HepG2 (cell line): ENCODE results near the gene EPB41L4A. TPM values are rescaled to one million over a fixed set of nuclear protein-coding genes. Genes with fewer than 3 reads are reported as not detected.

ENCODE experiments used
- ATAC-seq: fragments of 200-7000 bp; cut with Tn5 transposase; 3 replicates; pipeline ENCODE4 v1.9.1; 2020; ENCODE audit warnings: mild to moderate bottlenecking, moderate library complexity
- BruUV-seq: library from RNA; stranded (reverse); fragments of 400-500 nt; replicated peaks from 2 replicates; lab custom pipeline; 2021; lab: Mats Ljungman, UMichigan
- CTCF ChIA-PET: fragments of 300-600 bp; formaldehyde crosslinking; extraction: SDS; loops from one replicate; lab custom pipeline; 2021; ENCODE audit warnings: low total read pairs, inconsistent platforms, low intra/inter-chr PET ratio; lab: Yijun Ruan, JAX
- POLR2A ChIA-PET: fragments of 350-600 bp; sonication (Branson Sonifier 250); formaldehyde crosslinking; loops from one replicate; lab custom pipeline; 2020; ENCODE audit warnings: antibody characterized with exemption, inconsistent platforms; lab: Yijun Ruan, JAX
- DNase-seq: peaks from one replicate; pipeline ENCODE4 v3.0.0-alpha.2; 2015; ENCODE audit warnings: low spot score
- FAIRE-seq: peaks from 3 replicates; lab custom pipeline; 2011; peaks lifted over from hg19 to GRCh38; lab: Jason Lieb, UNC
- H2AFZ ChIP-seq: one replicate; pipeline ENCODE4 v1.6.1; 2011; ENCODE audit warnings: low read length, inconsistent platforms
- H3K27ac ChIP-seq: fragments of 300-600 bp; 3 replicates; pipeline ENCODE4 v1.8.0; 2011; ENCODE audit warnings: mixed run types, mild to moderate bottlenecking, mixed read lengths, low read length, inconsistent platforms; ENCODE audit not compliant: insufficient read depth; ENCODE audit errors: extremely low read length
- H3K27me3 ChIP-seq, 2 experiments: fragments of 200-600 bp in 1 of 2; 2 replicates in 1 of 2; 3 replicates in 1 of 2; pipeline versions ENCODE4 v1.6.0 to v1.8.0; 2011; ENCODE audit warnings: low read length in 2 of 2, mild to moderate bottlenecking in 2 of 2, moderate library complexity in 2 of 2, inconsistent platforms in 1 of 2; ENCODE audit not compliant: insufficient read depth in 2 of 2, control insufficient read depth in 1 of 2
- H3K36me3 ChIP-seq, 2 experiments: fragments of 200-600 bp in 1 of 2; replicated peaks in 1 of 2; 2 replicates in 1 of 2; 3 replicates in 1 of 2; pipeline versions ENCODE4 v1.5.1 to v1.8.0; 2011; ENCODE audit warnings: low read length in 2 of 2, inconsistent platforms in 1 of 2; ENCODE audit not compliant: insufficient read depth in 2 of 2, control insufficient read depth in 1 of 2
- H3K4me1 ChIP-seq: 2 replicates; pipeline ENCODE4 v1.5.1; 2012; ENCODE audit warnings: low read length, inconsistent platforms; ENCODE audit not compliant: insufficient read depth
- H3K4me2 ChIP-seq: 2 replicates; pipeline ENCODE4 v1.6.0; 2011; ENCODE audit warnings: low read depth, low read length, inconsistent platforms
- H3K4me3 ChIP-seq, 3 experiments: fragments of 200-600 bp in 1 of 3; sonication (generic), shearing (Covaris generic) in 1 of 3; replicated peaks in 1 of 3; 2 replicates each; pipeline ENCODE4 v1.5.1; 2011 to 2016; ENCODE audit warnings: low read length in 3 of 3, inconsistent platforms in 2 of 3, low read depth in 2 of 3, mild to moderate bottlenecking in 2 of 3, control low read depth in 1 of 3, mixed read lengths in 1 of 3; ENCODE audit not compliant: insufficient read depth in 1 of 3
- H3K79me2 ChIP-seq: one replicate; pipeline ENCODE4 v1.6.1; 2011; ENCODE audit warnings: low read length, inconsistent platforms; ENCODE audit not compliant: insufficient read depth
- H3K9ac ChIP-seq: 2 replicates; pipeline ENCODE4 v1.6.0; 2011; ENCODE audit warnings: mild to moderate bottlenecking, low read depth, low read length, inconsistent platforms; ENCODE audit not compliant: insufficient read depth
- H3K9me3 ChIP-seq: 2 replicates; pipeline ENCODE4 v1.5.1; 2012; ENCODE audit warnings: mild to moderate bottlenecking, low read length
- H4K20me1 ChIP-seq: 2 replicates; pipeline ENCODE4 v1.6.0; 2011; ENCODE audit warnings: inconsistent platforms, mild to moderate bottlenecking, low read length, moderate library complexity; ENCODE audit not compliant: insufficient read depth
- ARID5B ChIP-seq: IDR thresholded peaks from 2 replicates; pipeline ENCODE4 v1.4.0; 2020; ENCODE audit warnings: mild to moderate bottlenecking, missing genetic modification reagents
- CBFB ChIP-seq: sonication (generic); formaldehyde crosslinking; IDR thresholded peaks from 2 replicates; pipeline ENCODE4 v1.4.0; 2020; ENCODE audit warnings: missing genetic modification reagents
- HHEX ChIP-seq: IDR thresholded peaks from 2 replicates; pipeline ENCODE4 v1.6.1; 2016; ENCODE audit warnings: control low read depth
- LRRFIP1 ChIP-seq: sonication (generic); formaldehyde crosslinking; conservative IDR thresholded peaks from 2 replicates; pipeline ENCODE4 v1.4.0; 2020; ENCODE audit warnings: missing genetic modification reagents
- PHB2 ChIP-seq: fragments of 450-650 bp; IDR thresholded peaks from 2 replicates; pipeline ENCODE4 v1.6.1; 2018; ENCODE audit not compliant: partially characterized antibody
- POLR2G ChIP-seq: fragments of 200-400 bp; formaldehyde crosslinking; IDR thresholded peaks from 2 replicates; pipeline ENCODE4 v1.6.1; 2018; ENCODE audit warnings: mild to moderate bottlenecking, low read depth, low read length, moderate library complexity
- PRDM10 ChIP-seq: sonication (generic); formaldehyde crosslinking; IDR thresholded peaks from 2 replicates; pipeline ENCODE4 v1.4.0; 2020; ENCODE audit warnings: low read depth, missing genetic modification reagents
- TCF12 ChIP-seq, 2 experiments: fragments of 450-650 bp in 1 of 2; sonication (generic) in 1 of 2; formaldehyde crosslinking in 1 of 2; IDR thresholded peaks; 2 replicates each; pipeline versions ENCODE4 v1.6.1 to v1.8.0; 2017 to 2022; ENCODE audit warnings: antibody characterized with exemption in 1 of 2, mild to moderate bottlenecking in 1 of 2, missing genetic modification reagents in 1 of 2, moderate library complexity in 1 of 2
- ZNF501 ChIP-seq: sonication (generic); formaldehyde crosslinking; IDR thresholded peaks from 2 replicates; pipeline ENCODE4 v1.5.1; 2020; ENCODE audit warnings: mild to moderate bottlenecking, moderate library complexity, missing genetic modification reagents
- ZNF776 ChIP-seq: sonication (generic); formaldehyde crosslinking; IDR thresholded peaks from 2 replicates; pipeline ENCODE4 v1.4.0; 2020; ENCODE audit warnings: mild to moderate bottlenecking, missing genetic modification reagents
- WGBS: methylation state at CpG from one replicate; pipeline ENCODE4 v1.1.6; 2017; ENCODE audit warnings: low lambda C conversion rate; 5-methylcytosine and 5-hydroxymethylcytosine counted together
- in situ Hi-C: cut with HindIII; loops from 2 replicates; pipeline ENCODE4 v1.10.0; 2017; ENCODE audit warnings: low pct_unique_long_range_greater_than_20kb; ENCODE audit not compliant: extremely low pct_ligation_motif_present
- intact Hi-C: fragments of 100-400 bp; cut with micrococcal nuclease; formaldehyde crosslinking; loops from one replicate; pipeline ENCODE4 v1.10.0; 2022; ENCODE audit not compliant: unreplicated experiment
- polyA plus RNA-seq, 8 experiments: library from polyadenylated mRNA; depleted of rRNA in 3 of 8; stranded (reverse) in 7 of 8; unstranded in 1 of 8; fragments of >200 nt; fragmentation: Illumina TruSeq in 4 of 8; extraction: Trizol in 4 of 8; gene quantifications; 2 replicates each; pipeline versions ENCODE4 v1.2.1 to v1.2.3, GENCODE V29; 2011 to 2016; ENCODE audit warnings: low read depth in 4 of 8, missing spikeins in 1 of 8, mixed read lengths in 1 of 8; ENCODE audit not compliant: insufficient read depth in 1 of 8
- total RNA-seq, 5 experiments: library from RNA; depleted of rRNA; stranded (reverse); fragments of >200 nt; fragmentation: Illumina TruSeq; extraction: Trizol; gene quantifications; 2 replicates each; pipeline ENCODE4 v1.2.3, GENCODE V29; 2016; ENCODE audit warnings: low read depth in 1 of 5

Gene EPB41L4A
- total and polyA plus RNA-seq, 2 of the 13 experiments (the other 11 are each of a cell fraction or from before 2014, with no cell fraction given) = 0.07 TPM; not detected in 1

- DNase-seq (peak; percentile 41), ATAC-seq (peak; percentile 68), FAIRE-seq (no peak)
- BruUV-seq = no TSS peak
- Histone ChIP-seq H3K4me1 (peaks cover 49% of the 10 kb centered on the region), H3K27ac (peak overlapping the region; percentile 30), H3K4me3 (no peak overlapping the region), H4K20me1 (peaks cover 15% of the 10 kb centered on the region; the same call in 1 of the 2 replicates), H3K9me3 (no peaks in the 10 kb centered on the region), H3K79me2 (peaks cover 16% of the 10 kb centered on the region), H3K4me2 (no peak overlapping the region), H2AFZ (no peak overlapping the region), H3K27me3 (peaks cover 0 to 4% of the 10 kb centered on the region in 2 experiments; a peak in 1 of 5 replicates), H3K9ac (no peak overlapping the region), H3K36me3 (peaks cover 5 to 26% of the 10 kb centered on the region in 2 experiments)
- 83% methylated on average over 3 of the region's 3 CpGs for WGBS
- ChIA-PET CTCF (no interaction called here), POLR2A (no interaction called here)
- in situ Hi-C loops (no loop called here), intact Hi-C loops (loop anchor here (10.0 kb wide), 2 partner anchors 799 to 1411 kb away; no protein-coding TSS in a partner anchor)
- TF ChIP-seq PRDM10 (CRISPR knock-in tag) (peak; percentile 80; the same call in 1 of the 2 replicates), ZNF501 (CRISPR knock-in tag) (no peak), ZNF776 (CRISPR knock-in tag) (no peak), POLR2G (peak; percentile 61; the same call in 1 of the 2 replicates), HHEX (CRISPR knock-in tag) (no peak), CBFB (CRISPR knock-in tag) (no peak), LRRFIP1 (CRISPR knock-in tag) (no peak), TCF12 (IDR thresholded peaks at IDR 0.05) (no peak), TCF12 (CRISPR knock-in tag; IDR thresholded peaks at IDR 0.05) (no peak), ARID5B (CRISPR knock-in tag) (peak; percentile 22; the same call in 1 of the 2 replicates), PHB2 (no peak)
Measured at GRCh38 chr5:112165897-112166737, 253.0 kb downstream of the EPB41L4A start.
